IPS DF 6.9 (cell line): ENCODE results near the gene LMO4.

Experiments
- DNase-seq: peaks from one replicate; pipeline ENCODE4 v3.0.0-alpha.2; 2013; ENCODE audit warnings: low read depth, low spot score
- H3K27ac ChIP-seq: one replicate; pipeline ENCODE4 v1.5.1; 2013; ENCODE audit warnings: low read length, control low read depth
- H3K27me3 ChIP-seq: 2 replicates; pipeline ENCODE4 v1.6.1; 2013; ENCODE audit warnings: mild to moderate bottlenecking, low read length; ENCODE audit not compliant: control insufficient read depth, insufficient read depth
- H3K36me3 ChIP-seq: 2 replicates; pipeline ENCODE4 v1.6.1; 2013; ENCODE audit warnings: low read length; ENCODE audit not compliant: control insufficient read depth, insufficient read depth
- H3K4me1 ChIP-seq: 2 replicates; pipeline ENCODE4 v1.6.1; 2013; ENCODE audit warnings: low read length; ENCODE audit not compliant: control insufficient read depth, insufficient read depth
- H3K4me3 ChIP-seq: 2 replicates; pipeline ENCODE4 v1.5.1; 2013; ENCODE audit warnings: mild to moderate bottlenecking, low read length
- H3K9me3 ChIP-seq: 2 replicates; pipeline ENCODE4 v1.6.1; 2013; ENCODE audit warnings: low read length, inconsistent platforms; ENCODE audit not compliant: control insufficient read depth, insufficient read depth
- WGBS: extraction: QIAGEN DNeasy Blood & Tissue Kit; methylation state at CpG from one replicate; pipeline ENCODE4 v1.1.7; 2013; ENCODE audit warnings: mixed read lengths, missing lambda C conversion rate; ENCODE audit not compliant: insufficient read length, insufficient coverage; 5-methylcytosine and 5-hydroxymethylcytosine counted together

Gene LMO4

GRCh38 chr1:87388411-87388810, 59.7 kb downstream of the LMO4 start:
- Histone ChIP-seq H3K4me1 (no peaks in the 10 kb centered on the region), H3K9me3 (no peaks in the 10 kb centered on the region), H3K36me3 (no peaks in the 10 kb centered on the region), H3K4me3 (no peak overlapping the region), H3K27ac (no peak overlapping the region), H3K27me3 (no peaks in the 10 kb centered on the region)
- DNase-seq = no peak

DNA sequence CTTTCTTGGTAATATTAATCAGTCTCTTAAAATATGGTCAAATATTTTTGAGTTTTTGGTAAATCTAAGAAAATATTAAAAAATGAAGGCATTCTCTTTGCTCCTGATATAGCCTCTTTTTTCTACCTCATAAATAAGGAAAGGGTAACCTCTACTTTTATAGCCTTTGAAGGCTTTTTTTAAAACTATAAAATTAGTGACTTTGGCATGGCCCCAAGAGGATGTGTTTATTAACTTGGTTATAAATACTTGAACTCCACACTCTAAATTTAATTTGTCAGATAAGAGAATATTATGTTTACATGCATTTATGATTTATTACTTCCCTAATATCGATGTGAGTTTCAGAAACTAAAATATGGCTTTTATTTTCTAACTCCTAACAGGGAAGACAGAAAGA, 60.3 kb downstream of the LMO4 start:
- no peak for DNase-seq
- Histone ChIP-seq H3K4me3 (no peak overlapping the region), H3K27me3 (no peaks in the 10 kb centered on the region), H3K4me1 (no peaks in the 10 kb centered on the region), H3K9me3 (no peaks in the 10 kb centered on the region), H3K36me3 (no peaks in the 10 kb centered on the region), H3K27ac (no peak overlapping the region)
- no CpG with 5 or more reads among the region's 1 CpG for WGBS

DNA sequence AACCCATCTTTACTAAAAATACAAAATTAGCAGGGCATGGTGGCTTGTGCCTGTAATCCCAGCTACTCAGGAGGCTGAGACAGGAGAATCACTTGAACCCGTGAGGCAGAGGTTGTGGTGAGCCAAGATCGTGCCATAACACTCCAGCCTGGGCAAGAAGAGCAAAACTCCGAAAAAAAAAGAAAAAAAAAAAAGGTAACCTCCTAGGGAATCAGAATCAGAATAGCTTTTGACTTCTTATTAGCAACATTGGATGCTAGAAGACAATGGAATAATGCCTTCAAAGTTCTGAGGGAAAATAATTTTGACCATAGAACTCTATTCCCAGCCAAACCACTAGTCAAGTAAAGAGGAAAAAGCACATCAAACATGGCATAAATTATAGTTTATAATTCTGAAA, 60.9 kb downstream of the LMO4 start:
- Histone ChIP-seq H3K4me1 (no peaks in the 10 kb centered on the region), H3K27ac (no peak overlapping the region), H3K4me3 (no peak overlapping the region), H3K9me3 (no peaks in the 10 kb centered on the region), H3K27me3 (no peaks in the 10 kb centered on the region), H3K36me3 (no peaks in the 10 kb centered on the region)
- no peak for DNase-seq
- WGBS = no CpG with 5 or more reads among the region's 3 CpGs

GRCh38 chr1:87392248-87393192, 63.8 kb downstream of the LMO4 start:
- Histone ChIP-seq H3K4me3 (no peak overlapping the region), H3K9me3 (no peaks in the 10 kb centered on the region), H3K4me1 (no peaks in the 10 kb centered on the region), H3K27ac (no peak overlapping the region), H3K36me3 (no peaks in the 10 kb centered on the region), H3K27me3 (no peaks in the 10 kb centered on the region)
- WGBS = no CpG with 5 or more reads among the region's 7 CpGs
- DNase-seq = no peak

DNA sequence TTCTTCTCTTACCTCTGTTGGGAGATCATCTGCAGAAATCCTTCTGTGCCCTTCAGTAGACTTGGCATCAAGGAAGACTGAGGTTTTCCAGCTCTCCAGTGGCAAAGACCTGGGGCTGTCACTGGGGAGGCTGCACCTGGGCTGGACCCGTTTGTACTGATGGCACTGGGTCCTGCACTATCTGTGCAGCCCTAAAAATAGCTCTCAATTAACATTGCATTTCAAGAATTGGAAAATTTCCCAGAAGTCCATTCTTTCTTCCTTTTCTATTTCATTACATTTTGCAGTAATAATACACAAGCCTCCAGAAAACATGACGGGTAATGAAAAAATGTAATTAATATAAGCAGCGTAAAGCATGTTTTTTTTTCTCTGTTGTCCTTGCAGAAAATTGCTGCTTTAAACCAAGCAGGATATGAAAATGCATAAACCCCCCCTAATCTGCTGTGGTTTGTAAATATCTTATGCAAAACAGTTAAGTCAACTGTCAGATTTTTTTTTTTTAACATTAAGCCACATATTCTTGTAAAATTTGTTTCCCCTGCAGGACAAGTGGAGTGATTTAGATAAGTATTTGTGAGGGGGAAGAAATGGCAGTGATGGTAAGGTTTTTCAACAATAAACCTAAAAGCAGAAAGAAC, 64.9 kb downstream of the LMO4 start:
- no peak overlapping the region for H3K27ac ChIP-seq
- H3K27me3 ChIP-seq = no peaks in the 10 kb centered on the region
- no peak overlapping the region for H3K4me3 ChIP-seq
- no peak for DNase-seq
- WGBS = no CpG with 5 or more reads among the region's 3 CpGs
- no peaks in the 10 kb centered on the region for H3K36me3 ChIP-seq
- H3K9me3 ChIP-seq = no peaks in the 10 kb centered on the region
- H3K4me1 ChIP-seq = no peaks in the 10 kb centered on the region

- Histone ChIP-seq H3K4me3 (no peak overlapping the region), H3K4me1 (no peaks in the 10 kb centered on the region), H3K27ac (no peak overlapping the region), H3K36me3 (no peaks in the 10 kb centered on the region), H3K9me3 (no peaks in the 10 kb centered on the region), H3K27me3 (no peaks in the 10 kb centered on the region)
- WGBS = no CpG with 5 or more reads among the region's 9 CpGs
- DNase-seq = no peak
Observed at GRCh38 chr1:87394513-87394912, 65.8 kb downstream of the LMO4 start.

DNA sequence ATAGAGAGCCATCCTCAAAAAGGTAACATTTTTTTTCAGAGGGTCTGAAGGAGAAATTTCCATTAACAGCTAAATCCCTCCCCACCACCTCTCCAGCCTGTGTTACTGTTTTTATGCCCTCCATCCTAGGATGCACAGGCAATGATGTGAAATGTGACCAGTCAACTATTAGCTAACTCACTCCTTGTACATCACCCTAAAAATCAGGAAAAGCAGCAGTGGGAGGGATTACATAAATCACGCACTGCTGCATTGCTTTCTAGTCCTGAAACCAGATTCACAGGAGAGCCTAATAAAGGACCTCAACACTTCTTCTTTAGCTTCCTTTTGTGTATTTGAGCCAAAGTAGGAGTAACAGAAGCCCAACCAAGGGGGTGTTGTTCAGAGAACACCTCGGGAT, 66.3 kb downstream of the LMO4 start:
- H3K36me3 ChIP-seq = no peaks in the 10 kb centered on the region
- H3K27me3 ChIP-seq = no peaks in the 10 kb centered on the region
- WGBS = no CpG with 5 or more reads among the region's 2 CpGs
- no peak overlapping the region for H3K4me3 ChIP-seq
- no peak for DNase-seq
- no peak overlapping the region for H3K27ac ChIP-seq
- no peaks in the 10 kb centered on the region for H3K9me3 ChIP-seq
- H3K4me1 ChIP-seq = no peaks in the 10 kb centered on the region
